ENCODE data around the gene RNASE13. TPM values are rescaled to one million over a fixed set of nuclear protein-coding genes. Genes with fewer than 3 reads are reported as not detected.

The RNASE13 gene
- total RNA-seq, 1 experiment from 2014 or later, result 0.15 TPM

DNA sequence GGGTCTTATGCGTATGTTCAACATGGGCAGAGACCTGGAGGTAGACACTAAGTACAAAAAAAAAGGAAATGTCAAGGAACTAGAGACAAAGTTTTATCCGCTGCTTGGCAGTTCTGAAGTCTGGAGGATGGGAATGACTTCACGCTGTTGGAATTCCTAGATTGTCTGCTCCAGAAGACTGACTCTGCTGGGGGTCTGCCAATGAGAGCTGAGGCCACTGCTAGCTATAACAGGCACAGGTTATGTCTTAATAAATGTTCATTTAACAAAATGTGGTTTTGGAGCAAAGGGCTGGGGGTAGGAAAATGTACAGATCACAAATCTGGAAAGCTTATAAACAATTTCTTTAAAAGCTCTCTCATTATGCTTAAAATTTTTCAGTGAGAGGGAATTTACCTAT lies 28.9 kb upstream of the RNASE13 start:
- no peaks in the 10 kb centered on the region for H4K20me1 ChIP-seq (ENCODE audit: insufficient read depth)
- H3K27ac ChIP-seq (ENCODE audit: low read depth, low read length), result no peak overlapping the region
- ATAC-seq, result no peak
- no peak overlapping the region for H3K9ac ChIP-seq (ENCODE audit: low read length)
- H3K36me3 ChIP-seq (ENCODE audit: control insufficient read depth in 1 of 2, insufficient read depth in 2 of 2, low read length in 2 of 2), result no peaks in the 10 kb centered on the region
- peaks cover 0 to 2% of the 10 kb centered on the region in 2 experiments; a peak in 1 of 4 replicates for H3K4me1 ChIP-seq (ENCODE audit: control insufficient read depth in 1 of 2, insufficient read depth in 2 of 2, low read length in 2 of 2)
- intact Hi-C loops (cut with micrococcal nuclease), result no loop called here
- TF ChIP-seq ELF1 (IDR thresholded peaks at IDR 0.05; ENCODE audit: borderline replicate concordance, low read depth) (no peak), POLR2AphosphoS5 (IDR thresholded peaks at IDR 0.05; ENCODE audit: low read depth, low read length) (no peak), EZH2phosphoT487 (IDR thresholded peaks at IDR 0.05; ENCODE audit: borderline replicate concordance) (no peak), SRF (IDR thresholded peaks at IDR 0.05; ENCODE audit: low read depth) (no peak), ZNF274 (IDR thresholded peaks at IDR 0.05; ENCODE audit: low read depth, low read length) (no peak), CEBPB (IDR thresholded peaks at IDR 0.05; ENCODE audit: low read depth) (no peak), EZH2 (IDR thresholded peaks at IDR 0.05) (no peak), POLR2A (IDR thresholded peaks at IDR 0.05; ENCODE audit: borderline replicate concordance, extremely low read depth, insufficient read depth, insufficient read length) (no peak), SP1 (IDR thresholded peaks at IDR 0.05; ENCODE audit: low read depth) (no peak), SIN3A (IDR thresholded peaks at IDR 0.05; ENCODE audit: low read depth) (no peak), CBX3 (IDR thresholded peaks at IDR 0.05; ENCODE audit: low read depth) (no peak), JUND (IDR thresholded peaks at IDR 0.05) (no peak), YY1 (IDR thresholded peaks at IDR 0.05; ENCODE audit: extremely low read depth, insufficient replicate concordance, low read depth, low read length) (no peak), TCF7L2 (IDR thresholded peaks at IDR 0.05; ENCODE audit: borderline replicate concordance, extremely low read depth, insufficient read depth, insufficient read length) (no peak)
- TF ChIP-seq, protein P1, sequence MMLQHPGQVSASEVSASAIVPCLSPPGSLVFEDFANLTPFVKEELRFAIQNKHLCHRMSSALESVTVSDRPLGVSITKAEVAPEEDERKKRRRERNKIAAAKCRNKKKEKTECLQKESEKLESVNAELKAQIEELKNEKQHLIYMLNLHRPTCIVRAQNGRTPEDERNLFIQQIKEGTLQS (IDR thresholded peaks at IDR 0.05), result no peak
- TF ChIP-seq, protein P2, sequence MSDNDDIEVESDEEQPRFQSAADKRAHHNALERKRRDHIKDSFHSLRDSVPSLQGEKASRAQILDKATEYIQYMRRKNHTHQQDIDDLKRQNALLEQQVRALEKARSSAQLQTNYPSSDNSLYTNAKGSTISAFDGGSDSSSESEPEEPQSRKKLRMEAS (IDR thresholded peaks at IDR 0.05), result no peak
- TF ChIP-seq, protein P3, sequence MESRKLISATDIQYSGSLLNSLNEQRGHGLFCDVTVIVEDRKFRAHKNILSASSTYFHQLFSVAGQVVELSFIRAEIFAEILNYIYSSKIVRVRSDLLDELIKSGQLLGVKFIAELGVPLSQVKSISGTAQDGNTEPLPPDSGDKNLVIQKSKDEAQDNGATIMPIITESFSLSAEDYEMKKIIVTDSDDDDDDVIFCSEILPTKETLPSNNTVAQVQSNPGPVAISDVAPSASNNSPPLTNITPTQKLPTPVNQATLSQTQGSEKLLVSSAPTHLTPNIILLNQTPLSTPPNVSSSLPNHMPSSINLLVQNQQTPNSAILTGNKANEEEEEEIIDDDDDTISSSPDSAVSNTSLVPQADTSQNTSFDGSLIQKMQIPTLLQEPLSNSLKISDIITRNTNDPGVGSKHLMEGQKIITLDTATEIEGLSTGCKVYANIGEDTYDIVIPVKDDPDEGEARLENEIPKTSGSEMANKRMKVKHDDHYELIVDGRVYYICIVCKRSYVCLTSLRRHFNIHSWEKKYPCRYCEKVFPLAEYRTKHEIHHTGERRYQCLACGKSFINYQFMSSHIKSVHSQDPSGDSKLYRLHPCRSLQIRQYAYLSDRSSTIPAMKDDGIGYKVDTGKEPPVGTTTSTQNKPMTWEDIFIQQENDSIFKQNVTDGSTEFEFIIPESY (IDR thresholded peaks at IDR 0.05; ENCODE audit: extremely low read depth, insufficient replicate concordance, low read length), result no peak
- TF ChIP-seq, protein P4, sequence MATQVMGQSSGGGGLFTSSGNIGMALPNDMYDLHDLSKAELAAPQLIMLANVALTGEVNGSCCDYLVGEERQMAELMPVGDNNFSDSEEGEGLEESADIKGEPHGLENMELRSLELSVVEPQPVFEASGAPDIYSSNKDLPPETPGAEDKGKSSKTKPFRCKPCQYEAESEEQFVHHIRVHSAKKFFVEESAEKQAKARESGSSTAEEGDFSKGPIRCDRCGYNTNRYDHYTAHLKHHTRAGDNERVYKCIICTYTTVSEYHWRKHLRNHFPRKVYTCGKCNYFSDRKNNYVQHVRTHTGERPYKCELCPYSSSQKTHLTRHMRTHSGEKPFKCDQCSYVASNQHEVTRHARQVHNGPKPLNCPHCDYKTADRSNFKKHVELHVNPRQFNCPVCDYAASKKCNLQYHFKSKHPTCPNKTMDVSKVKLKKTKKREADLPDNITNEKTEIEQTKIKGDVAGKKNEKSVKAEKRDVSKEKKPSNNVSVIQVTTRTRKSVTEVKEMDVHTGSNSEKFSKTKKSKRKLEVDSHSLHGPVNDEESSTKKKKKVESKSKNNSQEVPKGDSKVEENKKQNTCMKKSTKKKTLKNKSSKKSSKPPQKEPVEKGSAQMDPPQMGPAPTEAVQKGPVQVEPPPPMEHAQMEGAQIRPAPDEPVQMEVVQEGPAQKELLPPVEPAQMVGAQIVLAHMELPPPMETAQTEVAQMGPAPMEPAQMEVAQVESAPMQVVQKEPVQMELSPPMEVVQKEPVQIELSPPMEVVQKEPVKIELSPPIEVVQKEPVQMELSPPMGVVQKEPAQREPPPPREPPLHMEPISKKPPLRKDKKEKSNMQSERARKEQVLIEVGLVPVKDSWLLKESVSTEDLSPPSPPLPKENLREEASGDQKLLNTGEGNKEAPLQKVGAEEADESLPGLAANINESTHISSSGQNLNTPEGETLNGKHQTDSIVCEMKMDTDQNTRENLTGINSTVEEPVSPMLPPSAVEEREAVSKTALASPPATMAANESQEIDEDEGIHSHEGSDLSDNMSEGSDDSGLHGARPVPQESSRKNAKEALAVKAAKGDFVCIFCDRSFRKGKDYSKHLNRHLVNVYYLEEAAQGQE (IDR thresholded peaks at IDR 0.05; ENCODE audit: low read depth), result no peak
- TF ChIP-seq, protein P5, sequence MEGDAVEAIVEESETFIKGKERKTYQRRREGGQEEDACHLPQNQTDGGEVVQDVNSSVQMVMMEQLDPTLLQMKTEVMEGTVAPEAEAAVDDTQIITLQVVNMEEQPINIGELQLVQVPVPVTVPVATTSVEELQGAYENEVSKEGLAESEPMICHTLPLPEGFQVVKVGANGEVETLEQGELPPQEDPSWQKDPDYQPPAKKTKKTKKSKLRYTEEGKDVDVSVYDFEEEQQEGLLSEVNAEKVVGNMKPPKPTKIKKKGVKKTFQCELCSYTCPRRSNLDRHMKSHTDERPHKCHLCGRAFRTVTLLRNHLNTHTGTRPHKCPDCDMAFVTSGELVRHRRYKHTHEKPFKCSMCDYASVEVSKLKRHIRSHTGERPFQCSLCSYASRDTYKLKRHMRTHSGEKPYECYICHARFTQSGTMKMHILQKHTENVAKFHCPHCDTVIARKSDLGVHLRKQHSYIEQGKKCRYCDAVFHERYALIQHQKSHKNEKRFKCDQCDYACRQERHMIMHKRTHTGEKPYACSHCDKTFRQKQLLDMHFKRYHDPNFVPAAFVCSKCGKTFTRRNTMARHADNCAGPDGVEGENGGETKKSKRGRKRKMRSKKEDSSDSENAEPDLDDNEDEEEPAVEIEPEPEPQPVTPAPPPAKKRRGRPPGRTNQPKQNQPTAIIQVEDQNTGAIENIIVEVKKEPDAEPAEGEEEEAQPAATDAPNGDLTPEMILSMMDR (IDR thresholded peaks at IDR 0.05 in 2 of 3, conservative IDR thresholded peaks at IDR 0.05 in 1 of 3; ENCODE audit: borderline replicate concordance in 1 of 3, insufficient read depth in 1 of 3, low read depth in 2 of 3, low read length in 2 of 3), result no peak
- H3K27me3 ChIP-seq (ENCODE audit: insufficient read depth, low read length), result peaks cover 5% of the 10 kb centered on the region
- ChIA-PET RAD21 (ENCODE audit: low non-redundant PET in 1 of 2, low total read pairs in 2 of 2, uncharacterized antibody in 2 of 2, unreplicated experiment in 2 of 2) (no interaction called here), CTCF (interaction anchor here (0.8 kb wide), 1 partner anchor 49 kb away, joined by 4 read pairs; no protein-coding TSS in a partner anchor), POLR2A (no interaction called here)
- no TSS peak for BruUV-seq (replicated peaks)
- no peak overlapping the region for H3K4me3 ChIP-seq (replicated peaks in 1 of 2; ENCODE audit: low read depth in 1 of 2, low read length in 2 of 2)
- no peak for DNase-seq (ENCODE audit: low read depth, low spot score)
- H3K9me2 ChIP-seq (ENCODE audit: insufficient read depth), result no peaks in the 10 kb centered on the region
- H3K4me2 ChIP-seq (ENCODE audit: low read length), result no peak overlapping the region
- H2AFZ ChIP-seq (ENCODE audit: low read depth, low read length, poor library complexity, severe bottlenecking), result no peak overlapping the region
- no peaks in the 10 kb centered on the region for H3K79me2 ChIP-seq (ENCODE audit: insufficient read depth, low read length)
- no peaks in the 10 kb centered on the region for H3K9me3 ChIP-seq (ENCODE audit: control insufficient read depth in 1 of 2, insufficient read depth in 1 of 2, low read depth in 1 of 2, low read length in 2 of 2)
